HG03521 (cell line): ENCODE measurements around the gene TAF12.
"Not testable (repeated sequence)": the region's sequence is repeated elsewhere in the genome, so short reads cannot be mapped to it uniquely, and the experiment has no call there.

Experiments
- ATAC-seq: cut with Tn5 transposase; IDR thresholded peaks from one replicate; pipeline ENCODE4 v1.9.1; 2021; ENCODE audit warnings: mild to moderate bottlenecking, moderate library complexity; ENCODE audit not compliant: unreplicated experiment

TAF12 gene

DNA sequence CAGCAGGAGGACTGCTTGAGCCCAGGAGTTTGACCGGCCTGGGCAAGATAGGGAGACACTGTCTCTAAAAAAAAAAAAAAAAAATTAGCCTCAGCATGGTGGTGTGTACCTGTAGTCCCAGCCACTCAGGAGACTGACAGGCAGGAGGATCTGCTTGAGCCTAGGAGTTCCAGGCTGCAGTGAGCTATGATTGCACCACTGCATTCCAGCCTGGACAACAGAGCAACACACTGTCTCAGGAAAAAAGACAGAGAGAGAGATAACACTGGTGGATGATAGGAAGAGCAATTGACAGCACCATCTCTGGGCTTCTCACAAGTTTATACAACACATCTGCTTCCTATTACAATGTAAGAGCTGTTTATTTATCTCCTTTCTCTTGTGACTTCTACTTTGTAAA, 3.2 kb upstream of the TAF12 start:
- no peak for ATAC-seq

DNA sequence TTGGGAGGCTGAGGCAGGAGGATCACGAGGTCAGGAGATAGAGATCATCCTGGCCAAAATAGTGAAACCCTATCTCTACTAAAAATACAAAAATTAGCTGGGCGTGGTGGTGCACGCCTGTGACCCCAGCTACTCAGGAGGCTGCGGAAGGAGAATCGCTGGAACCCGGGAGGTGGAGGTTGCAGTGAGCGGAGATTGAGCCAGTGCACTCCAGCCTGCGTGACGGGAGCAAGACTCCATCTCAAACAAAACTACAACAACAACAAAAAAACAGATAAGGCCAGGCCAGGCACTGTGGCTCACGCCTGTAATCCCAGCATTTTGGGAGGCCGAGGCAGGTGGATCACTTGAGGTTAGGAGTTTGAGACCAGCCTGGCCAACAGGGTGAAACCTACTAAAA, 2.5 kb upstream of the TAF12 start:
- not testable (repeated sequence) for ATAC-seq

DNA sequence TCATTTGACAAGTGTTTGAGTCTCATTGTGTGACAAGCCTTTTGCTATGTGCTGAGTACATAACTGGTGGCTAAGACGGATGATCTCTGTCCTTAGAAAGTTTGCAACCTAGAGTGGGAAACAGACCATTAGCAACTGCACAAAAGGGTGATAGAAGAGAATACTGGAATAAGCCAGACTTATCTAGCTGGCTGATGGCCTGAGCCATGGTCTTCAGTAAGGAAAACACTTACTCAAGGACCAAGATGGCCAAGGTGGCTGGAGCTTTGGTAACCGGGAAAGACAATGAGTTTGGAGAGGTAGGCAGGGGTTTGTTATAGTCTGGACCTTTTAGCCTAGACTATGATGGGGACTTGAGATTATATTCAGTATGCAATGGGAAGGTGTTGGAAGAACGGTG, 1.6 kb upstream of the TAF12 start:
- no peak for ATAC-seq

DNA sequence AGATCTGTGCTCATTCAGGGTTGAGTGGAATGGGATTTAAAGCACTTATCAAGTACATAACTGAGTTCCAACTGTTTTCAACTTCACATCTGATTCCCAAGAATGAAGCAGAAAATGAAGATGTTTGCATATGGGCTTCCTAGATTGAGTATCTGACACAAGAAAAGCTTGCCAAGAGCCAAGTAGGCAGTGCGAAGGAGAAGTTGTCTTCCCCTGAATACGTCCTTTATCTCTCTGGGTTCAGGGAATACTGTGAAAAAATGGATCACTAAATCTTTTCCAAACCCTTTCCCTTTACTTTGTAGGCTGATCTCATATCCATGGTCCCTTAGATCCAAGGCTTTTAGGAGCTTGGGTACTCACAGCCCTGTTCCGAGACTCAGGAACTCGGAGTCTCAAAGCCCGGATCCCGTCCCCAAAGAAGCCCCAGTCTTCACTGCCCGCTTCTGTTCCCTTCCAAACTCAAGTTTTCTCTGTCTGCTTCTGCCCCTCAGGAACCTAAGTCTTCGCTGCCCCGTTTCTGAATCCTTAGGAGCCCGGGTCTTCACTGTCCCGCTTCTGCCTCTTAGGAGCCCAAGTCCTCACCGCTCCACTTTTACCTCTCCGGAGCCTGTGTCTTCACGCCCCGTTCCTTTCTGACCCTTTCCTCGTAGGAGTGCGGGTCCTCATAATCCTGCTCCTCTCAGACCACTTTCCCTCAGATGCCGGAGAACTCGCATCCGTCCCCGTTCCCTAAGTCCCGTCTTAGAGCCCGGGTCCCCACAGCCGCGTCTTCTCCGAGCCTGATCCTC, 616 bp downstream of the TAF12 start:
- peak; percentile 13 for ATAC-seq

DNA sequence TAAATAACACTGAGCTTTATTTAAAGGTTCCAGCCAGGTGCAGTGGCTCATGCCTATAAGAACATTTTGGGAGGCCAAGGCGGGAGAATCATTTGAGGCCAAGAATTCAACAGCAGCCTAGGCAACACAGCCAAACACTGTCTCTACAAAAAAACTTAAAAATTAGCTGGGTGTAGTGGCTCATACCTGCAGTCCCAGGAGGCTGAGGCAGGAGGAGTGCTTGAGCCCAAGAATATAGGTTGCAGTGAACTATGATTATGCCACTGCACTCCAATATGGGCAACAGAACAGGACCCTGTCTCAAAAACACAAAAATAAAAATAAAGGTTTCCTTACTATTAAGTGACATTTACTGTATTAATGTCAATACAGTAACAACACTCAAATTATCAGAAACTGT, 2.1 kb downstream of the TAF12 start:
- ATAC-seq, result no peak

- no peak for ATAC-seq
Observed at GRCh38 chr1:28632560-28632959, 10.3 kb downstream of the TAF12 start.

DNA sequence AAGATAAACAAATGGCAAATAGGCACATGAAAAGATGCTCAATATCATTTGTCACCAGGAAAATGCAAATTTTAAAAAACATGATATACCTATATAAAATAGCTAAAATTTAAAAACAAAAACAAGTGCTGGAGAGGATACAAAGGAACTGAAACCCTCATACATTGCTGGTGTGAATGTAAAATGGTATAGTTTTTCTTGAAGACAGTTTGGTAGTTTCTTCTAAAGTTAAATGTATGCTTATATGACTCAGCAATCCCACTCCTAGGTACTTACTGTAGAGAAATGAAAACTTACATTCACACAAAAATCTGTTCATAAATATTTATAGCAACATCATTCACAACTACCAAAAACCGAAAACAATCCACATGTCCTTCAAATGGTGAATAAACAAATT, 11.2 kb downstream of the TAF12 start:
- no peak for ATAC-seq

DNA sequence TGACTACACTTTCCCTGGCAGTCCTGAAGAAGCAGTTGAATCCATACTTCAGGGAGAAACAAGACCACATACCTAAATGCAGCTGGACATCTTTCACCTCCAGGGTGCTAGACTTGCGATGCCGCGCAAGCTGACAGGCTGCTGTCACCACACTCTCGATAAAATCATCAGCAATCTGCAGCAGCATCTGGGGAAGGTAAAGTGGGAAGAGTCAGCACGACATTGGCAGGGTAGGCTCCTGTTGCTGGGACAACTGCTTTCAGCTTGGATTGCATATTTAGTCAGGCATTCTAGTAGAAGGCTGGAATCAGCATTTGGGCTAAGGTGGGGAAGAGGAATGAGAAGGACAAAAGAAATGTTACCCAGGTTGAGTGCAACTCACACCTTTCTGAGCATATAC, 29.7 kb downstream of the TAF12 start:
- no peak for ATAC-seq

DNA sequence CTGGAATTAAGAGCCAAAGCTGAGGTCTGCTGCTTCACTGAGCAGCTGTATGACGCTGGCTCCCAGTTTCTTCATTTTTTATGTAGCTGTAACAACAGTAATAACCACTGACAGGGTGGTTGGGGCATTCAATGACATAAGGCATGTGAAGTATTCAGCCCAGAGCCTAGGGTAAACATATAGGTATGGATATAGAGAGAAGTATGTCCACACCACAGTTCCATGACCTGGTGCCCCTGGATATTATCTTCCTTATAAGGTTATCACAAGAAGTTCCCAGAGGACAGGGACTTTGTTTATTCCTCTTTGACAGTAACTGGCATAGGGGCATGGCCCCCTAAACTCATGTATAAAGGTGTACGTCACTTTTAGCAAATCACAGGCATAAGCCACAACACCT, 36.1 kb downstream of the TAF12 start:
- ATAC-seq, result no peak

GRCh38 chr1:28604962-28605361, 37.9 kb downstream of the TAF12 start:
- ATAC-seq, result no peak

- no peak for ATAC-seq
Observed at GRCh38 chr1:28604411-28604810, 38.5 kb downstream of the TAF12 start.

DNA sequence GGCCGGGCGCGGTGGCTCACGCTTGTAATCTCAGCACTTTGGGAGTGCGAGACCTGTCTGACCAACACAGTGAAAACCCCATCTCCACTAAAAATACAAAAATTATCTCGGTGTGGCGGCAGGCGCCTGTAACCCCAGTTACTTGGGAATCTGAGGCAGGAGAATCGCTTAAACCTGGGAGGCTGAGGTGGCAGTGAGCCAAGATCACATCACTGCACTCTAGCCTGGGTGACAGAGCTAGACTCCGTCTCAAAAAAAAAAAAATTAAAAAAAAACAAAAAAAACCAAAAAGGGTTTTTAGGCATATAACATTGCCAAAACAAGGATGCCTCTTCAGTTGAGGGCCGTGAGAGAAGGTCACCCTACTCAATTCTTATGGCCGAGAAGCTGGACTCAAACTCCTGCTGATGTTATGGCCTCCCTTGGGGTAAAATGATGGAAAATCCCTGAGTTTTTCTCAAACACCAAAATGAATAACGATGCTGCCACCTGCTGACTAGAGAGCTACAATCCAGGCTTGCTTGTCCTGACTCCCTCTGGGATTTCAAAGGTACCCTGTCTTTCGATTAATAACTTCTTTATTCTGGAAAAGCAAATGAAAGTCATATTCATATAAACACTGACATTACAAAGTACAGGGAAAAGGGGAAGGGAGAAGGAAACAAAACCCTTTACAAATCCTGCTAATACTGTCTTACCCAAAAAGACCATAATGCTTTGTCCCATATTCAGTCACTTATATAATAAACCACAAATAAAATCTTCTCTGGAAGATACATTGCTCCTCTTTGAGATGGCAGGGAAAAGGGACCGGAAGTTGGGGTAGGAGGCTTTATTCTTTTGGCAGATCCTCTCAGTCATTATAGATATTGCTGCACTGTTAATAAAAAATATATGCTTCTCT, 40.1 kb downstream of the TAF12 start:
- ATAC-seq, result no peak

DNA sequence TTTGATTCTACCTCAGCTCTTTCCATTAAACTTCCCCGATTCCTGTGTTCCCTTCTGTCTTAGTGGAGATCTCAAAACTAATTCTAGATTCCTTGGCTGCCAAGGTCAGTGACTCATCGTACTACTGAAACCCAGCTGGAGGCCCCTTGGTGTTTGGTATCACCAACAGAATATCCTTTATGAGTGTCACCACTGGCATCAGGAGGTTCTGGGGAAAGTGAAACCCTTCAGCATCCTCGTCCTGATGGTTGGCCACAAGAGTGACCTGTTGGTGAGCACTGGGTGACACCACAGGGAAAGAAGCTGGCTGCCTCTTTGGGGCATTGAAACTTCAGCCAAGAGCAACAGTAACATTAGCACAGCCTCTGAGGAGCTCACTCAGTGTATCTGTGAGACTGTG, 41.2 kb downstream of the TAF12 start:
- no peak for ATAC-seq

DNA sequence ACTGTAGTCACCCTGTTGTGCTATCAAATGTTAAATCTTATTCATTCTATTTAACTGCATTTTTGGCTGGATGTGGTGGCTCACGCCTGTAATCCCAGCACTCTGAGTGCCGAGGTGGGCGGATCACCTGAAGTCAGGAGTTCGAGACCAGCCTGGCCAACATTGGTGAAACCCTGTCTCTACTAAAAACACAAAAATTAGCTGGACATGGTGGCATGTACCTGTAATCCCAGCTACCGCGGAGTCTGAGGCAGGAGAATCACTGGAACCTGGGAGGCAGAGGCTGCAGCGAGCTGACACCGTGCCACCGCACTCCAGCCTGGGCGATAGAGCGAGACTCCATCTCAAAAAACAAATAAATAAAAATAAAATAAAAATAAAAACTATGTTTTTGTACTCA, 46.6 kb downstream of the TAF12 start:
- ATAC-seq, result not testable (repeated sequence)

- ATAC-seq, result no peak
Observed at GRCh38 chr1:28595412-28596191, 47.3 kb downstream of the TAF12 start.

- not testable (repeated sequence) for ATAC-seq
Observed at GRCh38 chr1:28594686-28595411, 48.0 kb downstream of the TAF12 start.

- not testable (repeated sequence) for ATAC-seq
Observed at GRCh38 chr1:28593988-28594356, 48.9 kb downstream of the TAF12 start.

- no peak for ATAC-seq
Observed at GRCh38 chr1:28592321-28593071, 50.4 kb downstream of the TAF12 start.

- no peak for ATAC-seq
Observed at GRCh38 chr1:28591708-28592320, 51.1 kb downstream of the TAF12 start, which contains the start of gene RAB42. RAB42 (plus strand) TSS chr1:28592265; CDS start chr1:28592512, 247 bp downstream.
